WTC11 (cell line): ENCODE data around the gene CCDC69. TPM values are rescaled to one million over a fixed set of nuclear protein-coding genes. Genes with fewer than 3 reads are reported as not detected.
A peak's percentile ranks its signal among the peaks of the same experiment; 100 is the strongest.

Source experiments
- ATAC-seq: fragments of 200-7000 bp; cut with Tn5 transposase; 2 replicates; pipeline ENCODE4 v1.10.0; 2021; ENCODE audit warnings: mild to moderate bottlenecking, moderate library complexity
- CTCF ChIA-PET: fragments of 300-600 bp; sonication (Branson Sonifier 250); formaldehyde crosslinking; loops from one replicate; lab custom pipeline; 2021; ENCODE audit warnings: antibody characterized with exemption; lab: Charles Lee
- POLR2A ChIA-PET: fragments of 350-600 bp; sonication (Branson Sonifier 250); formaldehyde crosslinking; loops from one replicate; lab custom pipeline; 2021; ENCODE audit warnings: antibody characterized with exemption; lab: Charles Lee
- DNase-seq: peaks from one replicate; pipeline ENCODE4 v3.0.0; 2021; ENCODE audit warnings: low spot score
- H3K27ac Mint-ChIP-seq: 2 replicates; pipeline ENCODE4 v1.8.0; 2021; ENCODE audit warnings: mixed read lengths
- H3K27me3 Mint-ChIP-seq: 2 replicates; pipeline ENCODE4 v1.8.0; 2021; ENCODE audit warnings: low read depth, mild to moderate bottlenecking, moderate library complexity, mixed read lengths
- H3K36me3 Mint-ChIP-seq: 2 replicates; pipeline ENCODE4 v1.8.0; 2021; ENCODE audit warnings: mixed read lengths
- H3K4me1 Mint-ChIP-seq: 2 replicates; pipeline ENCODE4 v1.8.0; 2022; ENCODE audit warnings: mixed read lengths
- H3K4me3 Mint-ChIP-seq: 2 replicates; pipeline ENCODE4 v1.8.0; 2021; ENCODE audit warnings: mild to moderate bottlenecking, moderate library complexity, mixed read lengths
- H3K9me3 Mint-ChIP-seq: 2 replicates; pipeline ENCODE4 v1.8.0; 2021; ENCODE audit warnings: mixed read lengths
- AFF4 ChIP-seq: sonication (generic); formaldehyde crosslinking; IDR thresholded peaks from 2 replicates; pipeline ENCODE4 v1.8.1; 2023; ENCODE audit warnings: mild to moderate bottlenecking, missing genetic modification reagents, borderline replicate concordance
- ATF3 ChIP-seq: sonication (generic); formaldehyde crosslinking; conservative IDR thresholded peaks from 2 replicates; pipeline ENCODE4 v1.8.1; 2022; ENCODE audit warnings: mild to moderate bottlenecking, missing genetic modification reagents
- CREM ChIP-seq: sonication (generic); formaldehyde crosslinking; IDR thresholded peaks from 2 replicates; pipeline ENCODE4 v1.8.1; 2022; ENCODE audit warnings: mild to moderate bottlenecking, missing genetic modification reagents, moderate library complexity
- E2F1 ChIP-seq: sonication (generic); formaldehyde crosslinking; IDR thresholded peaks from 2 replicates; pipeline ENCODE4 v1.8.0; 2022; ENCODE audit warnings: mild to moderate bottlenecking, missing genetic modification reagents
- EMX1 ChIP-seq: fragments of 250-450 bp; sonication (Bioruptor Pico); IDR thresholded peaks from 2 replicates; pipeline ENCODE4 v1.8.0; 2021; ENCODE audit warnings: mild to moderate bottlenecking
- ERG ChIP-seq: fragments of 250-450 bp; sonication (Bioruptor Pico); IDR thresholded peaks from 2 replicates; pipeline ENCODE4 v1.8.0; 2021; ENCODE audit warnings: mild to moderate bottlenecking
- GABPB1 ChIP-seq: sonication (generic); formaldehyde crosslinking; IDR thresholded peaks from 2 replicates; pipeline ENCODE4 v1.8.1; 2023; ENCODE audit warnings: mild to moderate bottlenecking, missing genetic modification reagents
- IRF2 ChIP-seq: sonication (generic); formaldehyde crosslinking; IDR thresholded peaks from 2 replicates; pipeline ENCODE4 v1.8.0; 2022; ENCODE audit warnings: low read depth, missing genetic modification reagents, borderline replicate concordance
- JUN ChIP-seq: sonication (generic); formaldehyde crosslinking; IDR thresholded peaks from 2 replicates; pipeline ENCODE4 v1.8.0; 2023; ENCODE audit warnings: mild to moderate bottlenecking, missing genetic modification reagents
- KAT7 ChIP-seq: sonication (generic); formaldehyde crosslinking; IDR thresholded peaks from 2 replicates; pipeline ENCODE4 v1.8.1; 2023; ENCODE audit warnings: missing genetic modification reagents, mild to moderate bottlenecking, borderline replicate concordance
- MXD4 ChIP-seq: fragments of 250-450 bp; sonication (Bioruptor Pico); IDR thresholded peaks from 2 replicates; pipeline ENCODE4 v1.8.0; 2021; ENCODE audit warnings: mild to moderate bottlenecking, moderate library complexity, borderline replicate concordance
- NFATC4 ChIP-seq: fragments of 250-450 bp; sonication (Bioruptor Pico); IDR thresholded peaks from 2 replicates; pipeline ENCODE4 v1.9.0; 2021; ENCODE audit warnings: mild to moderate bottlenecking
- NFYB ChIP-seq: sonication (generic); formaldehyde crosslinking; conservative IDR thresholded peaks from 2 replicates; pipeline ENCODE4 v1.8.0; 2022; ENCODE audit warnings: low read depth, missing genetic modification reagents
- OVOL2 ChIP-seq: fragments of 250-450 bp; sonication (Bioruptor Pico); IDR thresholded peaks from 2 replicates; pipeline ENCODE4 v1.9.0; 2021; ENCODE audit warnings: mild to moderate bottlenecking, borderline replicate concordance
- PREB ChIP-seq: sonication (generic); formaldehyde crosslinking; IDR thresholded peaks from 2 replicates; pipeline ENCODE4 v1.8.1; 2022; ENCODE audit warnings: mild to moderate bottlenecking, missing genetic modification reagents, moderate library complexity, borderline replicate concordance
- TCF7 ChIP-seq: sonication (generic); formaldehyde crosslinking; IDR thresholded peaks from 2 replicates; pipeline ENCODE4 v1.8.0; 2022; ENCODE audit warnings: mild to moderate bottlenecking, low read depth, missing genetic modification reagents, moderate library complexity
- TEAD1 ChIP-seq: sonication (generic); formaldehyde crosslinking; IDR thresholded peaks from 2 replicates; pipeline ENCODE4 v1.8.0; 2022; ENCODE audit warnings: mild to moderate bottlenecking, missing genetic modification reagents
- ZMAT4 ChIP-seq: fragments of 250-450 bp; sonication (Bioruptor Pico); IDR thresholded peaks from 2 replicates; pipeline ENCODE4 v1.9.0; 2021; ENCODE audit warnings: mild to moderate bottlenecking
- ZNF138 ChIP-seq: sonication (generic); formaldehyde crosslinking; conservative IDR thresholded peaks from 2 replicates; pipeline ENCODE4 v1.8.1; 2022; ENCODE audit warnings: mild to moderate bottlenecking, moderate library complexity, missing genetic modification reagents
- ZNF219 ChIP-seq: sonication (generic); formaldehyde crosslinking; IDR thresholded peaks from 2 replicates; pipeline ENCODE4 v1.8.0; 2023; ENCODE audit warnings: missing genetic modification reagents, mild to moderate bottlenecking, borderline replicate concordance
- ZNF263 ChIP-seq: sonication (generic); formaldehyde crosslinking; IDR thresholded peaks from 2 replicates; pipeline ENCODE4 v1.8.1; 2022; ENCODE audit warnings: low read depth, mild to moderate bottlenecking, moderate library complexity, missing genetic modification reagents
- ZSCAN18 ChIP-seq: fragments of 250-450 bp; sonication (Bioruptor Pico); IDR thresholded peaks from 2 replicates; pipeline ENCODE4 v2.1.2; 2022; ENCODE audit warnings: mild to moderate bottlenecking, moderate library complexity
- total RNA-seq: library from RNA; stranded (reverse); gene quantifications from 3 replicates; pipeline ENCODE4 v1.2.3, GENCODE V29; 2021

Gene CCDC69
- total RNA-seq, 1 experiment from 2014 or later = 12.4 TPM

- CTCF ChIA-PET = interaction anchor here (0.6 to 2.1 kb wide), 5 partner anchors 11 to 57 kb away, joined by 3 to 13 read pairs (median 5); partner anchors contain the start of gene GM2A
- no peak overlapping the region for H3K4me3 Mint-ChIP-seq
- peak overlapping the region; percentile 47; the same call in 1 of the 2 replicates for H3K27ac Mint-ChIP-seq
- DNase-seq (no peak), ATAC-seq (no peak)
- POLR2A ChIA-PET = no interaction called here
- 0 out of 2 replicates have a peak, but pooled peaks cover 4% of the 10 kb centered on the region for H3K9me3 Mint-ChIP-seq
- H3K4me1 Mint-ChIP-seq = peaks cover 25% of the 10 kb centered on the region
- H3K36me3 Mint-ChIP-seq = no peaks in the 10 kb centered on the region
- TF ChIP-seq ERG (CRISPR knock-in tag) (no peak), NFYB (CRISPR knock-in tag) (no peak), IRF2 (no peak), E2F1 (CRISPR knock-in tag) (no peak), PREB (CRISPR knock-in tag) (no peak)
- H3K27me3 Mint-ChIP-seq = no peaks in the 10 kb centered on the region; the same call in 1 of the 2 replicates
Observed at GRCh38 chr5:151225071-151225470, 1.2 kb upstream of the CCDC69 start.

GRCh38 chr5:151224372-151224771 lies 480 bp upstream of the CCDC69 start:
- Mint-ChIP-seq H3K4me1 (peaks cover 25% of the 10 kb centered on the region), H3K27ac (no peak overlapping the region), H3K4me3 (peak overlapping the region; percentile 78), H3K27me3 (no peaks in the 10 kb centered on the region; the same call in 1 of the 2 replicates), H3K9me3 (0 out of 2 replicates have a peak, but pooled peaks cover 4% of the 10 kb centered on the region), H3K36me3 (no peaks in the 10 kb centered on the region)
- no peak for TF ChIP-seq TCF7
- no peak for TF ChIP-seq ZNF138 (CRISPR knock-in tag)
- no peak for TF ChIP-seq NFATC4 (CRISPR knock-in tag)
- no peak for TF ChIP-seq MXD4 (CRISPR knock-in tag)
- TF ChIP-seq EMX1 = no peak
- no peak for TF ChIP-seq GABPB1 (CRISPR knock-in tag)
- no peak for TF ChIP-seq JUN (CRISPR knock-in tag)
- TF ChIP-seq KAT7 (CRISPR knock-in tag) = no peak
- TF ChIP-seq CREM (CRISPR knock-in tag) = no peak
- no peak for TF ChIP-seq TEAD1 (CRISPR knock-in tag)
- no peak for TF ChIP-seq ZNF219
- TF ChIP-seq ATF3 (CRISPR knock-in tag) = no peak
- no peak for TF ChIP-seq OVOL2
- DNase-seq (no peak), ATAC-seq (no peak)
- ChIA-PET CTCF (interaction anchor here (0.9 to 3.2 kb wide), 16 partner anchors 10 to 223 kb away, joined by 3 to 41 read pairs (median 5); partner anchors contain the start of genes GM2A and SLC36A1), POLR2A (interaction anchor here (0.7 to 2.1 kb wide), 5 partner anchors 11 to 109 kb away, joined by 3 to 22 read pairs (median 6); partner anchors contain the start of gene GM2A)

GRCh38 chr5:151222790-151223446 lies 974 bp downstream of the CCDC69 start:
- Mint-ChIP-seq H3K27me3 (no peaks in the 10 kb centered on the region; the same call in 1 of the 2 replicates), H3K4me1 (peaks cover 25% of the 10 kb centered on the region), H3K4me3 (peak overlapping the region; percentile 78), H3K36me3 (no peaks in the 10 kb centered on the region), H3K9me3 (no peaks in the 10 kb centered on the region), H3K27ac (no peak overlapping the region)
- peak; percentile 26 for DNase-seq
- peak; percentile 51 for ATAC-seq
- ChIA-PET POLR2A (interaction anchor here (0.7 to 2.1 kb wide), 5 partner anchors 16 to 318 kb away, joined by 3 to 22 read pairs (median 3); partner anchors contain the start of genes ANXA6, GM2A and ZNF300), CTCF (interaction anchor here (0.5 to 3.2 kb wide), 17 partner anchors 9 to 225 kb away, joined by 3 to 41 read pairs (median 5); partner anchors contain the start of genes GM2A and SLC36A1)
- TF ChIP-seq ZSCAN18 (CRISPR knock-in tag) (no peak), AFF4 (CRISPR knock-in tag) (no peak), CREM (CRISPR knock-in tag) (no peak), ZMAT4 (no peak), ZNF263 (CRISPR knock-in tag) (no peak)
